Esophagus squamous epithelium (tissue), 5 donors: ENCODE data around the gene RABAC1. TPM values are rescaled to one million over a fixed set of nuclear protein-coding genes. Genes with fewer than 3 reads are reported as not detected.

Experiments used
- DNase-seq: peaks from one replicate; lab custom pipeline; 2025; lab: John Stamatoyannopoulos, UW
- H3K27ac ChIP-seq, 4 donors: fragments of 200-600 bp; sonication (generic); one replicate each; pipeline ENCODE4 v1.5.1; 2016 to 2019; ENCODE audit warnings: mild to moderate bottlenecking in 1 of 4
- H3K27me3 ChIP-seq, 4 donors: fragments of 200-600 bp; sonication (generic); 1 replicate in 3 of 4; 2 replicates in 1 of 4; pipeline versions ENCODE4 v1.5.1 to v1.6.0; 2017 to 2021; ENCODE audit warnings: antibody characterized with exemption in 1 of 4
- H3K36me3 ChIP-seq, 3 donors: fragments of 200-600 bp; sonication (generic); one replicate each; pipeline ENCODE4 v1.5.1; 2016 to 2019
- H3K4me1 ChIP-seq, 3 donors: fragments of 200-600 bp; sonication (generic); one replicate each; pipeline ENCODE4 v1.5.1; 2017 to 2019
- H3K4me3 ChIP-seq, 4 donors: fragments of 200-600 bp; sonication (generic); 1 replicate in 3 of 4; 2 replicates in 1 of 4; pipeline ENCODE4 v1.5.1; 2016 to 2019; ENCODE audit warnings: mild to moderate bottlenecking in 2 of 4, moderate library complexity in 1 of 4
- H3K9me3 ChIP-seq, 3 donors: fragments of 200-600 bp; sonication (generic); one replicate each; pipeline ENCODE4 v1.5.1; 2016 to 2019
- CTCF ChIP-seq, 6 experiments: fragments of 450-650 bp in 4 of 6; fragments of 200-600 bp in 2 of 6; sonication (generic) in 2 of 6; IDR thresholded peaks; one replicate each; pipeline ENCODE4 v1.5.1; 2016 to 2019; ENCODE audit warnings: antibody characterized with exemption in 6 of 6, mild to moderate bottlenecking in 4 of 6, moderate library complexity in 4 of 6
- POLR2A ChIP-seq, 4 donors: fragments of 450-650 bp; IDR thresholded peaks; one replicate each; pipeline ENCODE4 v1.6.1; 2017; ENCODE audit warnings: antibody characterized with exemption in 4 of 4, mild to moderate bottlenecking in 4 of 4, moderate library complexity in 3 of 4
- WGBS, 2 donors: methylation state at CpG; one replicate each; pipeline ENCODE4 v1.1.5; 2018; 5-methylcytosine and 5-hydroxymethylcytosine counted together
- intact Hi-C: fragments of 100-400 bp; cut with DNase I; formaldehyde crosslinking; loops from one replicate; pipeline ENCODE4 v1.15.0; 2022
- total RNA-seq, 4 donors: library from RNA; depleted of rRNA; stranded (reverse); fragments of >200 nt; gene quantifications; one replicate each; pipeline ENCODE4 v1.1.0, GENCODE V29; 2016
- donor health status: DM: yes; HTN: yes; CAD: no.

RABAC1 gene
- total RNA-seq, 4 donors from 2014 or later, result 47.4 to 113 (median 103) TPM

GRCh38 chr19:41968751-41969595 lies 9.9 kb upstream of the RABAC1 start:
- H3K9me3 ChIP-seq, result no peaks in the 10 kb centered on the region
- intact Hi-C loops, result no loop called here
- WGBS, 2 donors, result 81 to 86% methylated on average over 11 to 15 of the region's 28 CpGs
- H3K4me1 ChIP-seq, result no peaks in the 10 kb centered on the region
- no peak overlapping the region for H3K27ac ChIP-seq
- DNase-seq, result no peak
- peaks cover 0 to 51% (median 0%) of the 10 kb centered on the region in 4 donors for H3K27me3 ChIP-seq
- no peak overlapping the region for H3K4me3 ChIP-seq
- H3K36me3 ChIP-seq, result no peaks in the 10 kb centered on the region
- TF ChIP-seq POLR2A (IDR thresholded peaks at IDR 0.05), result no peak
- TF ChIP-seq CTCF (IDR thresholded peaks at IDR 0.05), result no peak

GRCh38 chr19:41967054-41967783 lies 8.1 kb upstream of the RABAC1 start:
- Histone ChIP-seq H3K4me3 (no peak overlapping the region), H3K27ac (no peak overlapping the region), H3K9me3 (no peaks in the 10 kb centered on the region), H3K4me1 (no peaks in the 10 kb centered on the region), H3K27me3 (peaks cover 0 to 51% (median 0%) of the 10 kb centered on the region in 4 donors), H3K36me3 (no peaks in the 10 kb centered on the region)
- DNase-seq, result no peak
- WGBS, 2 donors, result 56 to 71% methylated on average over 16 to 23 of the region's 26 CpGs
- TF ChIP-seq CTCF (IDR thresholded peaks at IDR 0.05), result no peak
- TF ChIP-seq POLR2A (IDR thresholded peaks at IDR 0.05), result no peak
- intact Hi-C loops, result no loop called here

GRCh38 chr19:41965106-41965505 lies 6.0 kb upstream of the RABAC1 start:
- Histone ChIP-seq H3K4me3 (no peak overlapping the region), H3K36me3 (no peaks in the 10 kb centered on the region), H3K27me3 (peaks cover 0 to 48% (median 0%) of the 10 kb centered on the region in 4 donors), H3K9me3 (no peaks in the 10 kb centered on the region), H3K4me1 (no peaks in the 10 kb centered on the region), H3K27ac (no peak overlapping the region)
- 61 to 65% methylated on average over 5 of the region's 5 CpGs for WGBS, 2 donors
- intact Hi-C loops, result no loop called here
- TF ChIP-seq POLR2A (IDR thresholded peaks at IDR 0.05), result no peak
- no peak for TF ChIP-seq CTCF (IDR thresholded peaks at IDR 0.05)
- DNase-seq, result no peak

GRCh38 chr19:41960973-41961372 lies 1.9 kb upstream of the RABAC1 start:
- Histone ChIP-seq H3K36me3 (peaks cover 0 to 15% (median under 1%) of the 10 kb centered on the region in 3 donors), H3K4me3 (no peak overlapping the region), H3K4me1 (peaks cover 11 to 26% (median 11%) of the 10 kb centered on the region in 3 donors), H3K27me3 (peaks cover 0 to 12% (median 0%) of the 10 kb centered on the region in 4 donors), H3K27ac (no peak overlapping the region), H3K9me3 (no peaks in the 10 kb centered on the region)
- 87 to 95% methylated on average over 3 to 4 of the region's 5 CpGs for WGBS, 2 donors
- DNase-seq, result no peak
- TF ChIP-seq POLR2A (IDR thresholded peaks at IDR 0.05) (no peak), CTCF (IDR thresholded peaks at IDR 0.05) (no peak)
- intact Hi-C loops, result no loop called here
